Embryonic facial prominence (tissue), 1 donor: Measurements from ENCODE around the gene NECTIN4.
"Not testable (repeated sequence)": the region's sequence is repeated elsewhere in the genome, so short reads cannot be mapped to it uniquely, and the experiment has no call there.

Source experiments
- DNase-seq: peaks from one replicate; pipeline ENCODE4 v3.0.0-alpha.2; 2016; ENCODE audit errors: extremely low spot score

Gene NECTIN4

GRCh38 chr1:161089251-161089924, at the start of gene NECTIN4:
NECTIN4 (minus strand) TSS chr1:161089558; CDS start chr1:161089296, 262 bp downstream.
- DNase-seq, result no peak

DNA sequence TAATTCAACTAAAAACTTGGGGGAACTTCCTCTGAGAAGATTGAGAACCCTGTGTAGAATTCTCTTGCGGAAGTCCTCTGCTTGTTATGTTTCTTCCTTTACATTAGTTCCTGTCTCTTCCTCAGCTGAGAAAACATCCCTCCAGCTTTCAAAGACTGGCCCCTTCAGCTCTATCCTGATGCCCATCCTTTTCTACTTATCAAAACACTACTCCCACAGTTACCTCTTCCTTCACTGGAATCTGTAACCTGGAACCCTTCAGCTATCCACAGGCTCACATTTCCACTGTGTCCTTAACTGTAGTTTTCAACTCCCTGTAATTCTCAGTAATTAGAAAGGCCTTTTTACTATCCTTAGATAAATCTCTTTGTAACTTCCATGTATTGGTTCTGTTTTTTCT, 49.1 kb upstream of the NECTIN4 start:
- DNase-seq, result no peak

GRCh38 chr1:161137881-161138280, 48.5 kb upstream of the NECTIN4 start:
- DNase-seq, result no peak

GRCh38 chr1:161133220-161133740, 43.9 kb upstream of the NECTIN4 start:
- DNase-seq, result no peak

- DNase-seq, result peak; percentile 94
Observed at GRCh38 chr1:161132410-161133219, 43.3 kb upstream of the NECTIN4 start, which contains the start of gene DEDD. DEDD (minus strand) TSS chr1:161132667; CDS start chr1:161124462, 8,205 bp downstream.

GRCh38 chr1:161131523-161132409, 42.4 kb upstream of the NECTIN4 start:
- DNase-seq, result peak; percentile 14

- DNase-seq, result no peak
Observed at GRCh38 chr1:161130266-161130665, 40.9 kb upstream of the NECTIN4 start.

GRCh38 chr1:161128591-161129420, 39.4 kb upstream of the NECTIN4 start:
- no peak for DNase-seq

DNA sequence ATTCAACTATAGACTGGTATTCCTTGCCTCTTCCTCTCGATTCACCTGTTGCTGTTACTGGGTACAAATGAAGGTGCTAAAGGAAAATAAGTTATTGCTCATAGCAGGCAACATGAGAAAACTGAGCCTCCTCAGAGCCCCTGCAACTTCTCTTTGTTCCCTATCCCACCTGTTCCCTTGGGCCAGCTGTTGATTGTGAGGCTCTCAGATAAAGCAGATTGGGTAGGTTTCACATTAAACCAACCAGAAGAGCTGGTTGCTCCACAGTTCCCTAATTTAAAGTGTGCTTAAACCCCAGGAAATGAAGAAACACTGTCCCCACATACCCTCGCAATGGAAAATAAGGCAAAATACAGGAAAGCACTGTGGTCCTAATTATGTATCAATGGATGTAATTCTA, 38.3 kb upstream of the NECTIN4 start:
- no peak for DNase-seq

GRCh38 chr1:161122967-161123366, 33.6 kb upstream of the NECTIN4 start:
- no peak for DNase-seq

DNA sequence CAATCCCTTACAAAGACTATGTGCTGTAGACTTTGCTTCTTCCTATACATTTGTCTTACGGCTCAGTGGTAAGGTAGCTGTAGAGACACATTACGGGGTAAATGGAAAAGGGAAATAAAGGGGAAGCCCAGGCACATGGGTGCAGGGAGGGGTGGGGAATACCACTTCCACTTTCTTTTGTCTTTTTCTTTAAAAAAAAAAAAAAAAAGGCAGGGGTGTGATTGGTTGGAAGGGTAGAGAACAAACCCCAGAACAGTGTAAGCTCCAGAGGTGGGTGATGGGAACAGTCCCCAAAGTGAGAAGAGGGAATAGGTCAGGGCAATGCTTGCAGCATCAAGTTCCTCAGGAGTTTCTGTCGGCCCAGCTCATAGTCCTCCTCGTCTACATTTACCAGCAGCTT, 32.5 kb upstream of the NECTIN4 start:
- DNase-seq, result no peak

GRCh38 chr1:161121042-161121650, 31.8 kb upstream of the NECTIN4 start:
- DNase-seq, result no peak

DNA sequence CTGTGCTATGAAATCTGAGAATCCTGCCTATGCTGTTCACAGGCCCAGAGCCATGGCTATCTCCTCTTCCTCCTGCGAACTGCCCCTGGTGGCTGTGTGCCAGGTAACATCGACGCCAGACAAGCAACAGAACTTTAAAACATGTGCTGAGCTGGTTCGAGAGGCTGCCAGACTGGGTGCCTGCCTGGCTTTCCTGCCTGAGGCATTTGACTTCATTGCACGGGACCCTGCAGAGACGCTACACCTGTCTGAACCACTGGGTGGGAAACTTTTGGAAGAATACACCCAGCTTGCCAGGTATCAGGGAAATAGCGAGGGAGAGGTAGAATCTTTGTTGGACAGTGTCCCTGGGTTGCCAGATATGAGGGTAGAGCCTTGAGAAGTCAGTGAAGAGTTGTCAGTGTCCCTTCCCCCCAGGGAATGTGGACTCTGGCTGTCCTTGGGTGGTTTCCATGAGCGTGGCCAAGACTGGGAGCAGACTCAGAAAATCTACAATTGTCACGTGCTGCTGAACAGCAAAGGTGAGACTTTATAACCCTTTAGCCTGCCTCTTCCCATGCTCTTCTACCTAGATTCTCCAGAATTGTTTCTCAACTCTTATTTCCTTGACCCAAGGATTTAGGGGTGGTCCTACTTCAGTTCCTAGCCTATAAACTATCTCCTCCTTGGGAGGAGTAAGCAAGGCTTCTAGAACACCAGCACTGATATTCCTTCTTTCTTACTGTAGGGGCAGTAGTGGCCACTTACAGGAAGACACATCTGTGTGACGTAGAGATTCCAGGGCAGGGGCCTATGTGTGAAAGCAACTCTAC, 29.9 kb upstream of the NECTIN4 start:
- peak; percentile 68 for DNase-seq

DNA sequence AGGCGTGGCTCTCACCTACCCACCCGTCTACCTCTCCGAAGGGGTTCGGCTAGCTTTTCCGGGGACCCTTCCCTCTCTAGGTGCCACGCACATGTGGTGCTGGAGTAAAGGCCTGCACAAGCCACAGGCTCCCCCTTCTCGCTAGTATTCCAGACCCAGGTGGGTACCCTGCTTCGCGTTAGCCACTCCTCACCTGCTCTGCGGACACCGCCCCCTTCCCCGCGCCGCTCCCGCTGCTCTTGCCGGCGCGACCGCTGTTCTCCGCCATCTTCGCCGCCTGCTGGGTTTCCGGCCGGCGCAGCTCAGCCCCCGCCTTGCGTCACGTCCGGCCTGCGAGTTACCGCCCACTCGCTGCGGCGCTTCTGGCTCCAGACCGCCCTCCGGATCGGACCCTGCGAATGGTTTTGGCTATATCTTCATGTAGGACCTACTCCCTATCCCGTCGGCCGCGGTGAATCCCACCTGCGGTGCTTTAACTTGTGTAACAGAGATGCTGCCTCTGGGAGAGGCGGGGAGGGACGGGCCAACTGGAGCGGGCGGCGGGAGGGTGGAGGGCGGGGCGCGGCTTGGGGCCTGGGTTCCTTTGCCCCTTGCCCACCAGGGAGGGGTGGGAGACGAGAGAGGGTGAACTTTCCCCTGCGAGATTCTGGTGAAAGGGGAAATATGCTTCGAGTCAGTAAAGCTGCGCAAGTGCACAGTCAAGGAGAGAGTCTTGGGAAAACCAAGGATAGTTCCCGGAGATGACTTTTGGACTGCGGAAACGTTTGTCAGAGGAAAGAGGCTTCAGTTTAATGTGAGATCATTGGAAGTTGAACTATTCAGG, 28.6 kb upstream of the NECTIN4 start, which contains the start of the genes NIT1 and PFDN2:
NIT1 (plus strand) TSS at position 347 of the 823 bp plus-strand sequence; CDS start at position 419, 72 bp downstream.
PFDN2 (minus strand) TSS at position 279 of the 823 bp plus-strand sequence; CDS start at position 268, 11 bp downstream.
- DNase-seq, result peak; percentile 71

DNA sequence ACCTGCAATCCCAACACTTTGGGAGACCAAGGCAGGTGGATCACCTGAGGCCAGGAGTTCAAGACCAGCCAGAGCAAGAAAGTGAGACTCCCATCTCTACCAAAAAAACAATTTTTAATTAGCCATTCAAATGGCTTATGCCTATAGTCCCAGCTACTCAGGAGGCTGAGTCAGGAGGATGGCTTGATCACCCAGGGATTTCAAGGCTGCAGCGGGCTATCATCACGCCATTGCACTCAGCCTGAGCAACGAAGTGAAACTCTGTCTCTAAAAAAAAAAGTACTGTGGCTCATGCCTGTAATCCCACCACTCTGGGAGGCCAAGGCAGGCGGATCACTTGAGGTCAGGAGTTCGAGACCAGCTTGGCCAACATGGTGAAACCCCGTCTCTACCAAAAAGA, 26.6 kb upstream of the NECTIN4 start:
- not testable (repeated sequence) for DNase-seq

GRCh38 chr1:161115132-161115711, 25.9 kb upstream of the NECTIN4 start:
- DNase-seq, result no peak

DNA sequence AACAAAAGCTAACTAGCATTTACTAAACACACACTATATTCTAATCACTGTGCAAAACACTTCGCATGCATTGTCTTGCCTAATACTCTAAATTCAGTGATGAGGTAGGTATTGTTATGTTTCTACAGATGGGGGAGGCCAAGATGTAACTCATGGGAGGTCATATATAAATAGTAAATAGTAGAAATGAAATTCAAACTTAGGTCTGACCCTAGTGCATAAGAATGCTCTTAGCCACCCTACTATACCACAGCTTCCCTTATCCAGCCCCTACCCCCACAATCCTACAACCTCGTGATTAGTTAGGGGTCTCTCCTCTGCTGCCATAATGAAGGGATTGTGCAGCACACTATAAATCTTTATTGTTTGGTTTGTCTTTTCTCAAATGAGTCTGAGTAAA, 25.2 kb upstream of the NECTIN4 start:
- no peak for DNase-seq

- no peak for DNase-seq
Observed at GRCh38 chr1:161113915-161114314, 24.6 kb upstream of the NECTIN4 start.
